T47D (cell line): ENCODE data around the gene RBM38.

Experiments
- DNase-seq, 2 experiments: peaks; one replicate each; pipeline versions ENCODE4 v3.0.0 to v3.0.0-alpha.2; 2011 to 2012; ENCODE audit warnings: low read depth in 1 of 2, low spot score in 1 of 2
- JUND ChIP-seq: IDR thresholded peaks from 2 replicates; pipeline ENCODE4 v1.6.1; 2012; ENCODE audit warnings: low read depth
- in situ Hi-C: cut with HindIII; loops from 2 replicates; pipeline ENCODE4 v1.10.0; 2016; ENCODE audit warnings: low sequenced_read_pairs, low pct_unique_long_range_greater_than_20kb

Gene RBM38

DNA sequence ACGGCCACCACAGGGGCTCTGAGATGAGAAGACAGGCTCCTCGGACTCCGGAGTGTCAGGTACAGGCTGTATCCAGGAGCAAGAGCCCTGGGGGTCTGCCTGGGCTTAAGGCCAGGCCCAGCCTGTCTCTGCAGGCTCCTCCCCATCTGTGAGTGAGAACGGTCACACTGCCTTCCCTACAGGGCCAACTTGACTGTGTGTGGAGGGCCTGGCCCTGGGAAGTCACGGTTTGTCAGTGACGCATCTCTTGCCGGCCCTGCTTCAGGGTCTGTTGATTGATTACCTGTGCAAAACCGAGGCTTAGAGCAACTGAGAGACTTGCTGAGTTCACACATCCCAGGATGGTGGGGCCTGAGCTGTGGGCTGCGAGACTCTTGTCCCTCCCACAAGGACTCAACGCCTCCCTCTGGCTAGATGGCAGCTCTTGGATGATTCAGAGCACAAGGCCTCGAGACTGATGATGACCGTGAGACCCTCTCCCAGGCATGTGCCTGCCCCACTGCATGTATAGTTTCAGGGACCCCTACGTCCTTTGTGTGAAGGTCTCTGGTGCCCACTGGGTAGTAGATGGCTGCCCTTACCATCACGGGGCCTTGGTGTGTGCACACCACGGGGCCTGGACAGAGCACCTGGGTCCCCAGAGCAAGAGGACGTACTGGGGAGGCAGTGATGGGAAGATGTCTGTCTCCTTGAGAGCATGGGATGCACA is 5.9 kb downstream of the RBM38 start:
- in situ Hi-C loops = no loop called here
- no peak for TF ChIP-seq JUND
- DNase-seq = no peak

DNA sequence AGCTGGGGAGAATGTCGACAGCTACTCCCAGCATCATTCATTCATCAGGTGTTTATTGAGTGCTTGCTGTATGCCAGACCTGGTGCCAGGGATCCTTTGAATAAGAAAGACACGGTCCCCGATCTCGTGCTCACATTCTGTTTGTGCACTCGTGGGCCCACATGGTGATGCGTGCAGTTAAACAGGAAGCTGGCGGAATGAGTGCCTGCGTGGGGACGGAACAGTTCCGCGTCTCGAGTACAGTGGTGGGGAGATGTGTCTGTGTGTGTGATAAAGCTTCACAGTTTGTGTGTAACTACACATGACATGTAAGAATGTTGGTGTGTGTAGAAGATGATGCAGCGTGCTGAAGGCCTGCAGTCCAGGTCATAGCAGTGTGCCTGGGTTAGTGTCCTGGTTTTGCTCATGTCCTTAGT is 6.5 kb downstream of the RBM38 start:
- in situ Hi-C loops = no loop called here
- no peak for DNase-seq
- TF ChIP-seq JUND = no peak

DNA sequence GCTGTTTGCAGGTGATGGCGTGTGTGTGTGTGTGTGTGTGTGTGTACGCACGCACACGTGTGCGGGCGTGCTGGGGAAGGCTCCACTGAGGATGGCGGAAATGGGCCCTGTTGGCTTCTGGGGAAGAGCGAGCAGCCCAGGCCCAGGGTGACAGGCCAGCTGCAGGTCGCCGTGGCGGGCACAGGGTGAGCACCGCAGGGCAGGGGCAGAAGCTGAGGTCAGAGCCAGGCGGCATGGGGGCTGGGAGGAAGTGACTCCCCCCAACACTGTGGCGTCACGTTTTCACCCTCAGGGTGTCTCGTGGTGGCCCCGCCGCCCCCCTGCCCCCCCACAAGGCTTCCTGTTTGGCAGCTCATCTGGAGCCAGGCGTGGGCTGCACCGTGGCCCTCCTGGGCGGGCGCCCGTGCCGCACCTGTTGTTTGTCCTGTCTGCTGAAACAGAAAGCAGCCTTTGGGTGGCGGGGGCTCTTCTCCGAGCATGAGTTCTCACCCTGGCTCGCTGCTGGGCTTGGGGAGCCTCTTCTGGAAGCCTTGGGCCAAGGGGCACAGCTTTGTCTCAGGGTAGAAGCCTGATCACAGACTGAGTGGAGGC is 7.1 kb downstream of the RBM38 start:
- in situ Hi-C loops = no loop called here
- no peak for TF ChIP-seq JUND
- DNase-seq = no peak

DNA sequence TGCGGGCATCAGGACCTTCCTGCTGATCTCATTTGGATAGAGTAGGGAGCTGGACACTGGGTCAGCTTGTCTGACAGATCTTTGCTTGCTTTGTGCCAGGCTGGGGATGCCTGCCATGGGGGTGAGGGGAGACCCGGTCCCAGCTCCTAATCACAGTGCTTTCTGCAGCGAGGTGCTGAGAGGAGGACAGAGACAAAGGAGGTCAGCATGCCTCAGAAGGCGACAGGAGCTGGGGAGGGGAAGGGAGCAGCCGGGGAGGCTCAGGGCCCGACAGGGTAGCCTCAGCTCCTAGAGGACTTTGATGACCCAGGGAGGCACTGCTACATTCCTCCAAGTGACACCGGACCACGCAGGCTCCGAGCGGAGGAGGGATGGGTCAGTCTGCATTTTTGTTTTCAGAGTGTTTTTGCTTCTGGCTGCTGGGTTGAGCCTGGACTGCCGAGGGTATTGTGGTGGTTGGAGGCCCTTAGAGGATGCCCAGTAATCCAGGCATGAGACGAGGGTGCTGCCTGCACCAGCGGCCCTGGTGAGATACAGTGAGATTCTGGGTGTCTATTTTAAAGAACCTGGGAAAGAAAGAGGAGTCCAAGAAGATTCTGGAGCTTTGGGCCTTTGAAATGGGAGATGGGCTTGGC is 7.8 kb downstream of the RBM38 start:
- in situ Hi-C loops = no loop called here
- no peak for DNase-seq

DNA sequence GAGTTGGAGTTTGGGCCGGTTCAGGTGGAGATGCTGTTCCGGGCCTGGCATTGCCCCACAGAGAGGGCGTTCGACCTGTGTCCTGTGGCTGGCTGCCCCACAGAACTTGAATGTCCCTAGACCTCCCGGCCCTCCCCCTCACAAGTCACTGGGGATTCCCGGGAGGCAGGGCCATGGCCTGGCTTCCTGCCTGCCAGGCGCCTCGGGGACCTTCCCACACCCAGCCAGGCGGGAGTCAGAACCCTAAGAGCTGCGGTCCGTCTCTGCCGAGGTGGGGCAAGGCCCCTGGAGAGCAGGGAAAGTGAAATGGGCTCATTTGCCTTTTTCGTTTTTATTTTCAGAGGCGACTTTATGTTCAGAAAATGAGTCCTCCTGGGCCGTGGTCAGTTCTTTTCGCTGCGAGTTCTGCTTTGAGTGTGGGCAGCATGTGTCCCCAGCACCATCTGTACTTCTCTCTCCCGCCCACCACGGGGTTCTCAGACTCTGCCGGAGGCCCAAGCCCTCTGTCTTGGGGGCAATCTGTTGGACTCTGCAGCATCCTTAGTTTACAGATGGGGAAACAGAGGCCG is 8.5 kb downstream of the RBM38 start:
- no peak for DNase-seq
- in situ Hi-C loops = no loop called here
- TF ChIP-seq JUND = no peak

More for the DNA sequence above, 7.8 kb downstream of the RBM38 start:
- TF ChIP-seq JUND = no peak

DNA sequence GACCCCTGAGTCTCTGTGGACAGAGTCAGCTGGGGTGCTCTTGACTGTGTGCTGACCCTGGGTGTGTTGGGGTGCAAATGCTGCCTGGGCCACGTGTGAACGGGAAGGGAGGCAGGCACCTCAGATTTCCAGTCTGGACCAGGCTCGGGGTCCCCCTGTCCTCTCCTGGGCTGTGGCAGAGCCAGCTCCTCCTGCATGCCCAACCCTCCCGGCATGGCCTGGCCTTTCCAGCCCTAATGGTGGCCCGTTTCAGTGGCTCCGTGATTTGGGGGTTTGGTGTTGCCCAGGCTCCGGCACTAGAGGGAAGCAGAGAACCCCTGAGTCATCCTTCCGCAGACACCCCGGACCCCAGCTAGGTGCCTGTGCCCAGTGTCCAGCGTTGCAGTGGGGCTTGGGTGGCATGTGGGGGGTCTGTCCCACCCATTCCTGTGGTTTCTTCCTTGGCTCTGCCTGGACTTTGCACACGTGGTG is 9.1 kb downstream of the RBM38 start:
- DNase-seq = no peak
- no peak for TF ChIP-seq JUND
- in situ Hi-C loops = no loop called here

DNA sequence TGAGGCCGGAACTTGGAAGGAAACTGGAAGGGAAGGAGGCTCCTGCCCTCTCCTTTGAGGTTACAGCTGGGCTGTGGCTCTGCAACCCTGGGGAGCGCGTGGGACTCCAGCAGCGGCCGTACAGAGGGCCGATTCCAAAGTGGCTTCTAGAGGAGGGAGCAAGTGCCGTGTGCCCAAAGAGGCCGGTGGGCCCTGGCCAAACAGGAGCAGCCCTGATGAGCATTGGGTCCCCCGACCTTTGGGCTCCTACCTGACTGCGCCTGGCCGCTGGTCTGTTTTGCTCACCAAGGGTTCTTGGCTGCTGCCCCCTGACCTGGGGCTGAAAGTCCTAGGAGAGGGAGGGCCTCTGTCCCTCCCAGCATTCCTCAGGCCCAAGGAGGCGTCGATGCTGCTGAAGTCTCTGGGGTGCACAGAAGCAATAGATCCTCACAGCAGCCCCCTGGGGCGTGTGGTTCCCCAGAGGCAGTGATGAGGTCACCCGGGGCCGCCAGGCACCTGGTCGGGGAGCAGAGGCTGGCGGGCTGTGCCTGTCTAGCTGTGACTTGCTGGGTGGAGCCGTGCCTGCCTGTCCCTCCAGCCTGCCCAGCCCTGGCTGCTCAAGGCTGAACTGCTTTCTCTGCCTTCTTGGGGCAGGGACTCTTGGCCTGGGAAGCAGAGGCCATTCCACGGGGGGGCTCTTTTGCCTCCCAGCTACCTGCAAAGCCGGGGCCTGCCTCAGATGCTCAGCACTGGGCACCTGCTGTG is 9.8 kb downstream of the RBM38 start:
- in situ Hi-C loops = no loop called here
- no peak for DNase-seq
- no peak for TF ChIP-seq JUND

DNA sequence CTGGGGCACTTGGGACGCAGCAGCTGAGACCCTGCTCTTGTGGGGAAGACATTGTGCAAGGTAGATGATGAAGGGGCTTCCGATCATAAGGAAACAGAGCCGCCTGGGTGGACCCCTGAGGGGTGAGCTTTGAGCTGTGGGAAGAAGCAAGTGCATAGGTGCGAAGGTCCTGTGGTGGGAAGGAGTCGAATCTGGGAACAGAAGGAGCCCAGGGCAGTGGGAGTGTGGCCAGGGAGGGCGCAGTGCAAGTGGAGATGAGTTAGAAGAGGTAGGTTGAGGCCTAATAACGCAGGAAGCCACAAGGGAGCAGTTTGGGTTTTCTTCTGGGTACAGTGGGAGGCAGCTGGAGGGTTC is 10.3 kb downstream of the RBM38 start:
- in situ Hi-C loops = no loop called here
- no peak for TF ChIP-seq JUND
- no peak for DNase-seq

DNA sequence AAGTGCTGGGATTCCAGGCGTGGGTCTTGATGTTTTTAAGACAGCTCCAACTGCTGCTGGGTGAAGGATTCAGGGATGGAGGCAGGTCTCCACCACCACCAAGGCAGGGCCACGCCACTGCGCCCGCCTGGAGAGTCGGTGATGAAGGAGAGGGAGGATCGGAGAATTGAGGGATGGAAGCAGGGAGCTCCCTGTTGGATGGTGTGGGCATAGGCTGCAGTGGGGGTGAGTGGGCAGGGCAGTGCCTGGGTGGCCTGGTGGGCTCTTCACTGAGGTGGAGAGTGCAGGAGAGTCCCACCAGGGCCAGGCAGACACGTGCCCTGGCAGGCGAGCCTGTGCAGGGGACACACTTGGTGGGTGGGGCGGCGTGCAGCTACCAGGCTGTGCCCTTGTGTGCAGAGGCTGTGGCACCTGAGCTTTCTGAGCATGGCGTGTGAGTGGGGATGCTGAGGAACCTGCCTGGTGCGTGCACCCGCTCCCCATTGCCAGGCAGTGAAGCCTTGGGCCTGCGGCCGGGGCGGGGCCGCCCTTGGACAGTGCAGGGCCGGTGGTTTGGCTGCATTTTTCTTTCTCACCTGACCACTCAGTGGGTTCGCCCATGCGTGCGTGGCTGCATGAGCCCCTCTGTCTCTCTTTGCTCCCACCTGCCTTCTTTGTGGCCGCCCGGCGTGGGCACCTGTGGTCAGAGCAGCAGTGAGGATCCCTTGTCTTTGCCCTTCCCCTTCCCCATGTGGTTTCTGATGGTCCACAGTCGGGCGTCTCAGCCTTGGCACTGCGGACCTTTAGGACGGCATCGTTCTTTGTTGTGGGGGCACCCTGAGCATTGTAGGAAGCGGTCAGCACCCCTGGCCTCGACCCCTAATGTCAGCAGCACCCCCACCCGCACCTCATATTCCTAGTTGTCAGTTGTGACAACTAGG is 11.3 kb downstream of the RBM38 start:
- in situ Hi-C loops = no loop called here
- TF ChIP-seq JUND = no peak
- no peak for DNase-seq

DNA sequence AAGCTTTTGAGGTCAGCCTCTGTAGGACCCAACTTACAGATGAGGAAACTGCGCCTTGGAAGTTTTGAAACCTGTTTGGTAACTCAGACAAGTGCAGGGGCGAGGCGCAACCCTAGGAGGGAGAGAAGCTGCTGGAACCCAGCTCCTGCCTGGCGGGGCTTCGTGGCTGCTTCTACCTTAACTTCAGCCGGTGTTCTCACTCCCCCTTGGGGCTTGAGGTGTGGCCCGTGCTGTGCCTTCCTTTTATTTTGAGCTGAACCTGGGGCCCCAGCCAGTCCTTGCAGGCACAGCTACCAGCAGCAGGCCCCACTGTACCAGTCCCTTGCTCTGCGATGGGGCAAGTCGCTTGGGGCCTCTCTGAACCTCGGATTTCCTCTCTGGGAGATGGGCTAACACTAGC is 12.0 kb downstream of the RBM38 start:
- TF ChIP-seq JUND = no peak

DNA sequence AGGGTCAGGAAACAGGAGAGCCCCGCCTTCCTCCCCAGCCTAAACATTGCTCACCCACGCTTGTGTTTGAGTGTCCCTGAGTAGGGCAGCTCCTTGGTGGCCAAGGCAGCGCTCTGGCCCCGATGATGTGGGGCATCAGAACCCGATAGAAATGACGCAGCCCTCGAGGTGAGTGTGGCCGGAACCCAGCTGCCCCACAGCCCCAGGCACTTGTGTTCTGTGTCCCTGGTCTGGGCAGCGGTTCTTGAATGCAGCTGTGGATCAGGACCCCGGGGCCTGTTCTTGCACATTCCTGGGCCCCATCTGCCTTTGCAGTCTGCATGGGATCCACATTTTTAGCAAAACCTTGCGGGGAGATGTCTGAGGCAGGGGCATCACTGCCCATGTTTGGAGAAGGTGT is 12.8 kb downstream of the RBM38 start:
- no peak for TF ChIP-seq JUND
- no peak for DNase-seq
- in situ Hi-C loops = no loop called here

More for the DNA sequence above, 12.0 kb downstream of the RBM38 start:
- DNase-seq = no peak
- in situ Hi-C loops = no loop called here
